ENCODE measurements around the gene TAF1D. TPM values are rescaled to one million over a fixed set of nuclear protein-coding genes. Genes with fewer than 3 reads are reported as not detected.

The TAF1D gene
- total RNA-seq, 1 donor from 2014 or later: 316 TPM

DNA sequence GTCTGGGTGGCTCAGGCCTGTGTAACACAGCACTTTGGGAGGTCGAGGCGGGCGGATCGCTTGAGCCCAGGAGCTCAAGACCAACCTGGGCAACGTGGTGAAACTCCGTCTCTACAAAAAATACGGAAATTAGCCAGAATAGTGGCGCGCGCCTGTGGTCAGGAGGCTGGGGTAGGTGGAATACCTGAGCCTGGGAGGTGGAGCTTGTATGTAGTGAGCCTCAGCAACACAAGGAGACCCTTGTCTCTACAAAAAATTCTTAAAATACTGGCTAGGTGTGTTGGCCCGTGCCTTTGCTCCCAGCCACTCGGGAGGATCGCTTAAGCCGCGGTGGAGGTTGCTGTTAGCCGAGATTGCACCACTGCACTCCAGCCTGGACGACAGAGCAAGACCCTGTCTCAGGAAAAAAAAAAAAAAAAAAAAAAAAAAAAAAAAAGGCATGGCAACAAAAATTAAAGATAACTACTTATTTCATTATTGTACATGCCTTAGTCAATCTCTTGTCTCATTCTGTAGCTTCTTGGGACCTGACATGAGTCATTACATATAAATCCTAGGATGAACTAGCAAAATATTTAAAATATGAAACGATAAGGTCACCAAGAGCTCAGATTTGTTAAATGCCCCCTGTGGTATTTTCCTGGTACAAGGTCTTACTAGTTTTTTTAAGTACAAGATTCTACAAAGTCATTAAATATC lies 1.1 kb downstream of the TAF1D start:
- no peaks in the 10 kb centered on the region for H3K27me3 ChIP-seq
- Mint-ChIP-seq H3K27me3 (ENCODE audit: insufficient read depth, low read depth) (no peaks in the 10 kb centered on the region), H3K27ac (no peak overlapping the region), H3K4me3 (peak overlapping the region; percentile 100), H3K9me3 (no peaks in the 10 kb centered on the region), H3K4me1 (peaks cover 45% of the 10 kb centered on the region), H3K36me3 (peaks cover 10% of the 10 kb centered on the region)
- no peaks in the 10 kb centered on the region for H3K9me3 ChIP-seq (ENCODE audit: low read depth)
- H3K4me2 ChIP-seq: peak overlapping the region; percentile 97
- peak; percentile 23 for DNase-seq (ENCODE audit: low spot score)
- H3K4me1 ChIP-seq: peaks cover 37% of the 10 kb centered on the region
- H3K79me2 ChIP-seq (ENCODE audit: low read depth): peaks cover 90% of the 10 kb centered on the region
- no peak overlapping the region for H2AFZ ChIP-seq (replicated peaks)
- peaks cover 44% of the 10 kb centered on the region for H3F3A ChIP-seq (ENCODE audit: low read depth)
- peaks cover 30% of the 10 kb centered on the region for H3K36me3 ChIP-seq
- H3K4me3 ChIP-seq: peak overlapping the region; percentile 60
- H3K27ac ChIP-seq: no peak overlapping the region
- H3K9ac ChIP-seq: peak overlapping the region; percentile 66
- no peak for TF ChIP-seq EZH2 (IDR thresholded peaks at IDR 0.05)
- no peak for TF ChIP-seq EZH2phosphoT487 (IDR thresholded peaks at IDR 0.05)
- TF ChIP-seq, protein P1, sequence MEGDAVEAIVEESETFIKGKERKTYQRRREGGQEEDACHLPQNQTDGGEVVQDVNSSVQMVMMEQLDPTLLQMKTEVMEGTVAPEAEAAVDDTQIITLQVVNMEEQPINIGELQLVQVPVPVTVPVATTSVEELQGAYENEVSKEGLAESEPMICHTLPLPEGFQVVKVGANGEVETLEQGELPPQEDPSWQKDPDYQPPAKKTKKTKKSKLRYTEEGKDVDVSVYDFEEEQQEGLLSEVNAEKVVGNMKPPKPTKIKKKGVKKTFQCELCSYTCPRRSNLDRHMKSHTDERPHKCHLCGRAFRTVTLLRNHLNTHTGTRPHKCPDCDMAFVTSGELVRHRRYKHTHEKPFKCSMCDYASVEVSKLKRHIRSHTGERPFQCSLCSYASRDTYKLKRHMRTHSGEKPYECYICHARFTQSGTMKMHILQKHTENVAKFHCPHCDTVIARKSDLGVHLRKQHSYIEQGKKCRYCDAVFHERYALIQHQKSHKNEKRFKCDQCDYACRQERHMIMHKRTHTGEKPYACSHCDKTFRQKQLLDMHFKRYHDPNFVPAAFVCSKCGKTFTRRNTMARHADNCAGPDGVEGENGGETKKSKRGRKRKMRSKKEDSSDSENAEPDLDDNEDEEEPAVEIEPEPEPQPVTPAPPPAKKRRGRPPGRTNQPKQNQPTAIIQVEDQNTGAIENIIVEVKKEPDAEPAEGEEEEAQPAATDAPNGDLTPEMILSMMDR (IDR thresholded peaks at IDR 0.05): no peak
- peaks cover 55% of the 10 kb centered on the region for H4K20me1 ChIP-seq (ENCODE audit: low read depth)

DNA sequence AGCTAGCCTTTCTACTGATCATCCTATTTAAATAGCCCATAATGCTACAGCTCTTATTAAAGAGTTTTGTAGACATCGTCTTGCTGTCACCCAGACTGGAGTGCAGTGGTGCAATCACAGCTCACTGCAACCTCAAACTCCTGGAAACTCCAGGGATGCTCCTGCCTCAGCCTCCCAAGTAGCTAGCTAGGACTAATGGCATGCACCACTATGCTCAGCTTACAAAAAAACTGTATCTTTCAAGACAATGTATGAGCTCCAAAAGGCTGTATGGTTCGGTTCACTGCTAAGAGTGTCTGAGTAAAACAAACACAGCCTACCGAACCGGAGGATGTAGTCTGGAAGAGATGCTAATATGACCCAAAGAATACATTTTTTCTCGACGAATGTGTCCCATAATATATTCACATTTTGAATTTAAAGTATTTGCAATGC lies 2.6 kb downstream of the TAF1D start:
- Histone ChIP-seq H3K27ac (no peak overlapping the region), H3K4me1 (peaks cover 34% of the 10 kb centered on the region), H3K9ac (no peak overlapping the region), H3F3A (ENCODE audit: low read depth) (peaks cover 59% of the 10 kb centered on the region), H3K27me3 (no peaks in the 10 kb centered on the region), H3K4me3 (peak overlapping the region; percentile 60), H2AFZ (replicated peaks) (no peak overlapping the region), H3K9me3 (ENCODE audit: low read depth) (no peaks in the 10 kb centered on the region), H3K79me2 (ENCODE audit: low read depth) (peaks cover 95% of the 10 kb centered on the region), H4K20me1 (ENCODE audit: low read depth) (peaks cover 69% of the 10 kb centered on the region), H3K4me2 (peak overlapping the region; percentile 97), H3K36me3 (peaks cover 32% of the 10 kb centered on the region)
- Mint-ChIP-seq H3K36me3 (peaks cover 12% of the 10 kb centered on the region), H3K9me3 (no peaks in the 10 kb centered on the region), H3K27ac (no peak overlapping the region), H3K4me1 (peaks cover 35% of the 10 kb centered on the region), H3K4me3 (peak overlapping the region; percentile 100), H3K27me3 (ENCODE audit: insufficient read depth, low read depth) (no peaks in the 10 kb centered on the region)
- TF ChIP-seq EZH2phosphoT487 (IDR thresholded peaks at IDR 0.05) (no peak), EZH2 (IDR thresholded peaks at IDR 0.05) (no peak)
- TF ChIP-seq, protein P1 (IDR thresholded peaks at IDR 0.05): no peak
- peak; percentile 14 for DNase-seq (ENCODE audit: low spot score)

DNA sequence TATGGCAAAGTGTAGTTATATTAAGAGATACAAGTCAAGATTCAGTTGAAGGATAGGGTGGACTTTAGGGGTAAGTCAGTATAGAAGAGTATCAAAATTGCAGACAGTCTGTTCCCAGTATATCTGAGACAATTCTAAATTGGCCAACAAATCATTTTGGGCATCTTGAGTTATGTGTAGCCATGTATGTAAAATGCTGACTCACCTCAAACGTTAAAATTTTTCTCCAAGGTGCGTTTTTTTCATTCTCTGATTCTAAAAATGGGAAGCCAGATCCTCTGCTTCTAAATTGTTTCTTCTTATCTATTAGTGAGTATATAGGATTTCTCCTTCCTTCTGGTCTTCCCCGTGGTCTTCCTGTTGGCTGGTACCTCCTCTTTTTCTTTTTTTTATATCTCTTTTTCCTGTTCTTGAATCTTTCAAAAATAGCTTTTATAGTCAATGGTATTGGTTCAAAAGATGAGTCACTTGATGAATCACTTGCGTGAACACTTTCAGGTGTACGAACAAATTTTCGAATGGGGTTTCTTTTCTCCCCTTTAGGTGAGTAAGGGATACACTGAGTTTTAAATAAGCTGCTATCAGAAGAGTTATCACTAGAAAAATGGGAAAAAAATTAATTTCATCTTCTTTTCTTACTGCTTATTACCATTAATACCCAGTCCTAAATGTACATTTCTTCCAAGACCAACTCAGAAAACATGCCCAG lies 3.2 kb downstream of the TAF1D start:
- peak overlapping the region; percentile 100 for H3K4me3 Mint-ChIP-seq
- H3K9ac ChIP-seq: no peak overlapping the region
- peaks cover 34% of the 10 kb centered on the region for H3K4me1 ChIP-seq
- peak overlapping the region; percentile 21 for H3K27ac ChIP-seq
- H3K4me3 ChIP-seq: peak overlapping the region; percentile 60
- no peak overlapping the region for H2AFZ ChIP-seq (replicated peaks)
- H3K27ac Mint-ChIP-seq: no peak overlapping the region
- H3K9me3 ChIP-seq (ENCODE audit: low read depth): no peaks in the 10 kb centered on the region
- H3K27me3 Mint-ChIP-seq (ENCODE audit: insufficient read depth, low read depth): no peaks in the 10 kb centered on the region
- peaks cover 75% of the 10 kb centered on the region for H4K20me1 ChIP-seq (ENCODE audit: low read depth)
- H3K9me3 Mint-ChIP-seq: no peaks in the 10 kb centered on the region
- H3K4me1 Mint-ChIP-seq: peaks cover 35% of the 10 kb centered on the region
- H3K4me2 ChIP-seq: peak overlapping the region; percentile 97
- no peaks in the 10 kb centered on the region for H3K27me3 ChIP-seq
- DNase-seq (ENCODE audit: low spot score): no peak
- peaks cover 65% of the 10 kb centered on the region for H3F3A ChIP-seq (ENCODE audit: low read depth)
- H3K79me2 ChIP-seq (ENCODE audit: low read depth): peaks cover 99% of the 10 kb centered on the region
- peaks cover 38% of the 10 kb centered on the region for H3K36me3 ChIP-seq
- TF ChIP-seq EZH2 (IDR thresholded peaks at IDR 0.05) (no peak), EZH2phosphoT487 (IDR thresholded peaks at IDR 0.05) (no peak)
- TF ChIP-seq, protein P1 (IDR thresholded peaks at IDR 0.05): no peak
- H3K36me3 Mint-ChIP-seq: peaks cover 15% of the 10 kb centered on the region
